Nasal cavity respiratory epithelium epithelial cell of viscerocranial mucosa (primary cell): ENCODE measurements around the gene CDHR2. TPM values are rescaled to one million over a fixed set of nuclear protein-coding genes. Genes with fewer than 3 reads are reported as not detected.

Experiments used
- total RNA-seq: library from RNA; depleted of rRNA; stranded (reverse); fragments of >200 nt; gene quantifications from 2 replicates; pipeline ENCODE4 v1.2.3, GENCODE V29; 2014

CDHR2 gene, protein sequence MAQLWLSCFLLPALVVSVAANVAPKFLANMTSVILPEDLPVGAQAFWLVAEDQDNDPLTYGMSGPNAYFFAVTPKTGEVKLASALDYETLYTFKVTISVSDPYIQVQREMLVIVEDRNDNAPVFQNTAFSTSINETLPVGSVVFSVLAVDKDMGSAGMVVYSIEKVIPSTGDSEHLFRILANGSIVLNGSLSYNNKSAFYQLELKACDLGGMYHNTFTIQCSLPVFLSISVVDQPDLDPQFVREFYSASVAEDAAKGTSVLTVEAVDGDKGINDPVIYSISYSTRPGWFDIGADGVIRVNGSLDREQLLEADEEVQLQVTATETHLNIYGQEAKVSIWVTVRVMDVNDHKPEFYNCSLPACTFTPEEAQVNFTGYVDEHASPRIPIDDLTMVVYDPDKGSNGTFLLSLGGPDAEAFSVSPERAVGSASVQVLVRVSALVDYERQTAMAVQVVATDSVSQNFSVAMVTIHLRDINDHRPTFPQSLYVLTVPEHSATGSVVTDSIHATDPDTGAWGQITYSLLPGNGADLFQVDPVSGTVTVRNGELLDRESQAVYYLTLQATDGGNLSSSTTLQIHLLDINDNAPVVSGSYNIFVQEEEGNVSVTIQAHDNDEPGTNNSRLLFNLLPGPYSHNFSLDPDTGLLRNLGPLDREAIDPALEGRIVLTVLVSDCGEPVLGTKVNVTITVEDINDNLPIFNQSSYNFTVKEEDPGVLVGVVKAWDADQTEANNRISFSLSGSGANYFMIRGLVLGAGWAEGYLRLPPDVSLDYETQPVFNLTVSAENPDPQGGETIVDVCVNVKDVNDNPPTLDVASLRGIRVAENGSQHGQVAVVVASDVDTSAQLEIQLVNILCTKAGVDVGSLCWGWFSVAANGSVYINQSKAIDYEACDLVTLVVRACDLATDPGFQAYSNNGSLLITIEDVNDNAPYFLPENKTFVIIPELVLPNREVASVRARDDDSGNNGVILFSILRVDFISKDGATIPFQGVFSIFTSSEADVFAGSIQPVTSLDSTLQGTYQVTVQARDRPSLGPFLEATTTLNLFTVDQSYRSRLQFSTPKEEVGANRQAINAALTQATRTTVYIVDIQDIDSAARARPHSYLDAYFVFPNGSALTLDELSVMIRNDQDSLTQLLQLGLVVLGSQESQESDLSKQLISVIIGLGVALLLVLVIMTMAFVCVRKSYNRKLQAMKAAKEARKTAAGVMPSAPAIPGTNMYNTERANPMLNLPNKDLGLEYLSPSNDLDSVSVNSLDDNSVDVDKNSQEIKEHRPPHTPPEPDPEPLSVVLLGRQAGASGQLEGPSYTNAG (N-terminal part only)
- total RNA-seq: under 0.01 and 0.43 TPM in 2 replicates

GRCh38 chr5:176548967-176549444 is at the start of gene CDHR2:
TSS of gene CDHR2 (plus strand) at chr5:176549342. CDS start at chr5:176565353, 16,011 bp downstream.

DNA sequence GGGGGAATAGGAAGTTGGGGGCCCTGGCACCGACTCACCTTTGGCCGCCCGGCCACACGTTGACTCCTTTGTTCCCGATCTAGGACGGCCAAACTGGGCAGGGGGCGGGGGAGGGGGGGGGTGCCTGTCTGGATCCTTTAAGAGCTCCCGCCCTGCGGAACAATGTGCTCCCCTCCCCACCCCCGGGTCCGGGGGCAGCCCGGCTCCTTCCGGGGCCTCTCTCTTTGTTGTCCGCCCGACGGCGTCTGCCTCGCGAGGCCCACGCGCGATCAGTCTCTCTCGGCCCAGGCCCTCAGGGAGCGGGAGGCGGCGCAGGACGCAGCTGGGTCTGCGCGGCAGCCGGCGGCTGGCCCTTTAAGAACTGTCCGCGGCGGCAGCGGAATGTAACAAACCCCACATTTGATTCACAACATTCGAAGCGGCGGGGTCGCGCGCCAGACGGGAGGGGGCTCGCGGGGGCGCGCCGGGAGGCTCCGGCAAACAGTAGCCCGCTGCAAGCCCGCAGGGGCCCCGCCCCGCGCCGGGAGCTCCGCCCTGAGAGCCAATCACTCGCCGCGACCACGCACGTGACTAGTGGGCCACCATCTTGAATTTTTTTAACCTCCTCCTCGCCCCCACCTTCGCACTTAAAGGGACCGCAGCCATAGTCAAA is 12.1 kb upstream of the CDHR2 start, which contains the start of gene RNF44:
Gene RNF44, minus strand, starts transcription at position 501 of the 652 bp plus-strand sequence. CDS start 4,930 bp downstream, outside the sequence.

GRCh38 chr5:176609724-176610434 is 60.7 kb downstream of the CDHR2 start, which contains the start of gene GPRIN1:
TSS of gene GPRIN1 (minus strand) at chr5:176610156. CDS start at chr5:176599834, 10,322 bp downstream.

DNA sequence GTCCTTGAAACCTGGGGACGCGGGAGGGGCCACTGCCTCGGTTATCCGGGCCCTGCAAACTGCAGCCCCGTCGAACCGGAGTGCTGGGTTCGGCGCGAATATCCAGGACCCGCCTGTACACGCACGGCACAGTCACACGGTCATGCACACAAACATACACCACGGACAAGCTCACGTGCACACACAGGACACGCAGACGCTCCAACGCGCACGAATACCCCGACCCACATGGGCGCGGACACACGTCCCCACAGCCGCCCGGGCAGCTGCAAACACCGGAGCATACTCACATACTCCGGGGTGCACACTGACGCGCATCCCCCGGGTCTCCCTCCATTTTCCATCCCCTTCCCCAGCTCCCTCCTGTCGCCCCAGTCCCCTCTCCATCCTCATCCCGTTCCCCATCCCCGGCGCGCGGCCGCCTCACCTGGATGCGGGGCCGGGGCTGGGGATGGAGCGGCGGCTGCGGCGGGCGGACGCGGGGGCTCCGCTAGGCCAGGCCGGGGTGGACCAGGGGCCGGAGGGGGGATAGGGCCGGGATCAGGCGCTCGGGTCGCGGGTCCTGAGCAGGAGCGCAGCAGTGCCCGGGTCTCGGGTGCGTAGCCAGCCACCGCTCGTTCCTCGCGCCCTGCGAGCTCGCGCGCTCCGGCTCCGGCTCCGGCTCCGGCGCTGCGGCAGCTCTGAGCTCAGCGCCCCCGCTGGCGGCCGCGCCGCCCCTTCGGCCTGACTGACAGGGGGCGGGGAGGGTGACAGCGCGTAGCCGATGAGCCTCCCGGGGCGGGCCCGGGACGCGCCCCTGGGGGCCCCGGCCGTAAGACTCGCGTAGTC is 80.9 kb downstream of the CDHR2 start, which contains the start of the genes EIF4E1B and SNCB:
Gene EIF4E1B, plus strand, starts transcription at position 823 of the 828 bp plus-strand sequence. CDS start 12,113 bp downstream, outside the sequence.
Gene SNCB, minus strand, starts transcription at position 682 of the 828 bp plus-strand sequence. CDS start 880 bp downstream, outside the sequence.

Other genes with a start within 250 kb of the CDHR2 start
- gene KIAA1191, start 187.6 kb upstream of the CDHR2 start, total RNA-seq: 91.2 and 101 TPM in 2 replicates
- gene ARL10, start 183.9 kb upstream of the CDHR2 start, total RNA-seq: 3.4 and 9.6 TPM in 2 replicates
- gene NOP16, start 160.7 kb upstream of the CDHR2 start, total RNA-seq: 25.0 and 26.7 TPM in 2 replicates
- 26.3 and 32.5 TPM in 2 replicates for gene HIGD2A, start 160.6 kb upstream of the CDHR2 start, total RNA-seq
- gene CLTB, start 132.8 kb upstream of the CDHR2 start, total RNA-seq: 184 and 252 TPM in 2 replicates
- 49.6 and 56.2 TPM in 2 replicates for gene FAF2, start 101.0 kb upstream of the CDHR2 start, total RNA-seq
- 3.4 and 18.5 TPM in 2 replicates for gene RNF44, start 11.9 kb upstream of the CDHR2 start, total RNA-seq
- gene GPRIN1, start 60.8 kb downstream of the CDHR2 start, total RNA-seq: 3.1 and 5.1 TPM in 2 replicates
- 0.34 TPM in 1 of 2 replicates, not detected in the other for gene SNCB, start 81.2 kb downstream of the CDHR2 start, total RNA-seq
- gene EIF4E1B, start 81.3 kb downstream of the CDHR2 start, total RNA-seq: not detected in 2 replicates
- 35.5 and 45.9 TPM in 2 replicates for gene TSPAN17, start 98.1 kb downstream of the CDHR2 start, total RNA-seq